Measurements from ENCODE around the gene METTL6. TPM values are rescaled to one million over a fixed set of nuclear protein-coding genes. Genes with fewer than 3 reads are reported as not detected.

Gene METTL6
- polyA plus RNA-seq, 1 of the 3 experiments (the other 2 are of a cell fraction) = 22.7 TPM

DNA sequence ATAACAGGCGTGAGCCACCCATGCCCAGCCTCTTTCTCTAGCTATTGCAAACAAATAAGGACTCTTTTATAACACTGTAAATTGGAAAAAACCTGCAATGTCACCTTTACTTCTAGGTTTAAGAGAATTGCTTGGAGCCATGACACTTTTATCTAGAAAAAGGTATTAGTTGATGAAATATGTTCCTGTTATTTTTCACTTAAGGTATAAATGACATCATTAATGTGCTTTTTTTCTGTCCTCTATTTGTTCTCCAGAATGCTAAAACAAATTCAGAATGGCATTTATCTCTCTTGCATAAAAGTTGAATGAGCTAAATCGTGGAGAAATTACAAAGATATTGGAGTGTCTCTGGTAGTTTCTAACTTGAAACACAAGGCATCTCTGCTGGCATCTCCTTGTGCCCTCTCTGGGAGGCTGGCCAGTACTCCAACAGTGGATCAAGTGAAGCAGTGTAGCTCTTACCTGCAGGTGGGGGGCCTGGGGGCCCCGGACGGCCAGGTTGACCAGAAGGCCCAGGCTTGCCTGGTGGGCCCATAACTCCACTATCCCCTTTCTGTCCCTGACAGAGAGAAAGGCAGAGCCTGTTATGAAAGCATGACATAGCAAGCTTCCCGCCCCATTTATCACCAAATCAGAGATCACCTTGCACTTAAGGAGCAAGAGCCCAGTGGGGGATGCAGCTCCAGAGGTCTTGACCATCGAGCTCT, 38.7 kb upstream of the METTL6 start:
- 82% methylated on average over 5 of the region's 6 CpGs for WGBS (ENCODE audit: low lambda C conversion rate)
- H3F3A ChIP-seq (replicated peaks; ENCODE audit: insufficient read depth) = no peaks in the 10 kb centered on the region
- H4K20me1 ChIP-seq (ENCODE audit: insufficient read depth) = no peaks in the 10 kb centered on the region
- no peak overlapping the region for H3K9ac ChIP-seq
- no peak overlapping the region for H2AFZ ChIP-seq (ENCODE audit: low read depth)
- POLR2A ChIA-PET = interaction anchor here (0.6 kb wide), 1 partner anchor 260 kb away, joined by 3 read pairs; the partner anchor contains the start of gene CAPN7
- no peaks in the 10 kb centered on the region for H3K9me3 ChIP-seq
- no peaks in the 10 kb centered on the region for H3K79me2 ChIP-seq (ENCODE audit: insufficient read depth)
- no peaks in the 10 kb centered on the region for H3K36me3 ChIP-seq (replicated peaks in 1 of 2; ENCODE audit: control insufficient read depth in 1 of 2, insufficient read depth in 2 of 2, low read length in 1 of 2)
- CTCF ChIA-PET = interaction anchor here (0.7 to 1.3 kb wide), 3 partner anchors 12 to 91 kb away, joined by 3 to 4 read pairs (median 4); no protein-coding TSS in a partner anchor
- no peaks in the 10 kb centered on the region for H3K27me3 ChIP-seq (ENCODE audit: insufficient read depth)
- H3K27ac ChIP-seq (ENCODE audit: low read depth in 2 of 2, low read length in 1 of 2) = no peak overlapping the region
- H3K4me2 ChIP-seq = no peak overlapping the region
- TF ChIP-seq, protein P1, sequence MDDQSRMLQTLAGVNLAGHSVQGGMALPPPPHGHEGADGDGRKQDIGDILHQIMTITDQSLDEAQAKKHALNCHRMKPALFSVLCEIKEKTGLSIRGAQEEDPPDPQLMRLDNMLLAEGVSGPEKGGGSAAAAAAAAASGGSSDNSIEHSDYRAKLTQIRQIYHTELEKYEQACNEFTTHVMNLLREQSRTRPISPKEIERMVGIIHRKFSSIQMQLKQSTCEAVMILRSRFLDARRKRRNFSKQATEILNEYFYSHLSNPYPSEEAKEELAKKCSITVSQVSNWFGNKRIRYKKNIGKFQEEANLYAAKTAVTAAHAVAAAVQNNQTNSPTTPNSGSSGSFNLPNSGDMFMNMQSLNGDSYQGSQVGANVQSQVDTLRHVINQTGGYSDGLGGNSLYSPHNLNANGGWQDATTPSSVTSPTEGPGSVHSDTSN (IDR thresholded peaks at IDR 0.05) = no peak
- TF ChIP-seq CHD2 (IDR thresholded peaks at IDR 0.05; ENCODE audit: low read length, partially characterized antibody) = no peak
- no peak for TF ChIP-seq EZH2phosphoT487 (IDR thresholded peaks at IDR 0.05; ENCODE audit: borderline replicate concordance, low read depth)
- TF ChIP-seq RAD21 (IDR thresholded peaks at IDR 0.05; ENCODE audit: low read length) = no peak
- no peak for TF ChIP-seq MXI1 (IDR thresholded peaks at IDR 0.05; ENCODE audit: low read depth, low read length)
- no peak for TF ChIP-seq SIN3A (IDR thresholded peaks at IDR 0.05; ENCODE audit: borderline replicate concordance, low read depth, low read length)
- TF ChIP-seq MEF2A (IDR thresholded peaks at IDR 0.05; ENCODE audit: borderline replicate concordance, low read depth) = no peak
- DNase-seq = no peak
- H3K4me1 ChIP-seq (ENCODE audit: control insufficient read depth in 1 of 2, insufficient read depth in 2 of 2, low read depth in 1 of 2, low read length in 1 of 2) = peaks cover 0 to 17% of the 10 kb centered on the region in 2 experiments; a peak in 1 of 4 replicates
- no peaks in the 10 kb centered on the region for H3K9me2 ChIP-seq
- H3K4me3 ChIP-seq (ENCODE audit: low read depth in 2 of 2, low read length in 1 of 2) = no peak overlapping the region

DNA sequence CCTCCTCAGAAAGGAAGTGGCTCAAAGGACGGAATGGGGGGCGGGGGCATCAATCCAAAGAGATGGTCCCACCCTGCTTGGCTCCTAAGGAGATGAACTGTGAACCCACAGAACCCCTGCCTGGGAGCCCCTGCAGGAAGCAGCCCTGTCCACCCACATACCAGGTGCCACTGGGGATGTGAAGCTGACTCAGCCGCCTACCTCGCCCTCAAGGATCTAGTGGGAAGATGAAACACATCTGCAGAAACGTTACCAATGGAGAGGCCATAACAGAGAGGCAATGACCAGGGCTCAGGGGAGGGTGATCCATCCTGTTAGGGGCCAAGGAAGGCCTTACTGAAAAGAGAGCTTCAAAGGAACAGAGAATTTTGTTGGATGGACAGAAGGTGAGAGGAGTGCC, 35.1 kb upstream of the METTL6 start:
- WGBS (ENCODE audit: low lambda C conversion rate) = 85% methylated on average over 5 of the region's 5 CpGs
- no peaks in the 10 kb centered on the region for H3K9me3 ChIP-seq
- no peaks in the 10 kb centered on the region for H3K79me2 ChIP-seq (ENCODE audit: insufficient read depth)
- H4K20me1 ChIP-seq (ENCODE audit: insufficient read depth) = no peaks in the 10 kb centered on the region
- no peaks in the 10 kb centered on the region for H3F3A ChIP-seq (replicated peaks; ENCODE audit: insufficient read depth)
- TF ChIP-seq NRF1 (IDR thresholded peaks at IDR 0.05; ENCODE audit: low read depth, low read length) = no peak
- TF ChIP-seq CHD2 (IDR thresholded peaks at IDR 0.05; ENCODE audit: low read length, partially characterized antibody) = no peak
- no peak for TF ChIP-seq SMC3 (IDR thresholded peaks at IDR 0.05; ENCODE audit: low read depth, low read length)
- TF ChIP-seq SIN3A (IDR thresholded peaks at IDR 0.05; ENCODE audit: borderline replicate concordance, low read depth, low read length) = no peak
- TF ChIP-seq FOXJ3 (CRISPR knock-in tag; IDR thresholded peaks at IDR 0.05) = no peak
- TF ChIP-seq, protein P2, sequence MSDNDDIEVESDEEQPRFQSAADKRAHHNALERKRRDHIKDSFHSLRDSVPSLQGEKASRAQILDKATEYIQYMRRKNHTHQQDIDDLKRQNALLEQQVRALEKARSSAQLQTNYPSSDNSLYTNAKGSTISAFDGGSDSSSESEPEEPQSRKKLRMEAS (IDR thresholded peaks at IDR 0.05; ENCODE audit: low read depth) = no peak
- no peak for TF ChIP-seq ELF1 (IDR thresholded peaks at IDR 0.05)
- TF ChIP-seq, protein P3, sequence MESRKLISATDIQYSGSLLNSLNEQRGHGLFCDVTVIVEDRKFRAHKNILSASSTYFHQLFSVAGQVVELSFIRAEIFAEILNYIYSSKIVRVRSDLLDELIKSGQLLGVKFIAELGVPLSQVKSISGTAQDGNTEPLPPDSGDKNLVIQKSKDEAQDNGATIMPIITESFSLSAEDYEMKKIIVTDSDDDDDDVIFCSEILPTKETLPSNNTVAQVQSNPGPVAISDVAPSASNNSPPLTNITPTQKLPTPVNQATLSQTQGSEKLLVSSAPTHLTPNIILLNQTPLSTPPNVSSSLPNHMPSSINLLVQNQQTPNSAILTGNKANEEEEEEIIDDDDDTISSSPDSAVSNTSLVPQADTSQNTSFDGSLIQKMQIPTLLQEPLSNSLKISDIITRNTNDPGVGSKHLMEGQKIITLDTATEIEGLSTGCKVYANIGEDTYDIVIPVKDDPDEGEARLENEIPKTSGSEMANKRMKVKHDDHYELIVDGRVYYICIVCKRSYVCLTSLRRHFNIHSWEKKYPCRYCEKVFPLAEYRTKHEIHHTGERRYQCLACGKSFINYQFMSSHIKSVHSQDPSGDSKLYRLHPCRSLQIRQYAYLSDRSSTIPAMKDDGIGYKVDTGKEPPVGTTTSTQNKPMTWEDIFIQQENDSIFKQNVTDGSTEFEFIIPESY (IDR thresholded peaks at IDR 0.05; ENCODE audit: borderline replicate concordance, low read depth) = no peak
- no peak for DNase-seq
- H3K4me3 ChIP-seq (ENCODE audit: low read depth in 2 of 2, low read length in 1 of 2) = no peak overlapping the region
- no peaks in the 10 kb centered on the region for H3K9me2 ChIP-seq
- H3K4me2 ChIP-seq = no peak overlapping the region
- no peaks in the 10 kb centered on the region for H3K27me3 ChIP-seq (ENCODE audit: insufficient read depth)
- ChIA-PET POLR2A (no interaction called here), CTCF (interaction anchor here (0.8 to 0.9 kb wide), 2 partner anchors 57 to 194 kb away, joined by 3 to 4 read pairs; no protein-coding TSS in a partner anchor)
- peaks cover 0 to 20% of the 10 kb centered on the region in 2 experiments; a peak in 2 of 4 replicates for H3K4me1 ChIP-seq (ENCODE audit: control insufficient read depth in 1 of 2, insufficient read depth in 2 of 2, low read depth in 1 of 2, low read length in 1 of 2)
- H3K9ac ChIP-seq = no peak overlapping the region
- H3K36me3 ChIP-seq (replicated peaks in 1 of 2; ENCODE audit: control insufficient read depth in 1 of 2, insufficient read depth in 2 of 2, low read length in 1 of 2) = peaks cover 0 to 3% of the 10 kb centered on the region in 2 experiments
- H3K27ac ChIP-seq (ENCODE audit: low read depth in 2 of 2, low read length in 1 of 2) = peak overlapping the region in 1 of 2 experiments; percentile 8; a peak in 1 of 4 replicates
- H2AFZ ChIP-seq (ENCODE audit: low read depth) = no peak overlapping the region

All from SK-N-SH (cell line).